Measurements from ENCODE around the gene ZNF2. TPM values are rescaled to one million over a fixed set of nuclear protein-coding genes. Genes with fewer than 3 reads are reported as not detected.

Gene ZNF2
- total and polyA plus RNA-seq, 2 of the 13 experiments (the other 11 are each of a cell fraction or from before 2014, with no cell fraction given) = 4.3 to 6.1 TPM

GRCh38 chr2:95166065-95166763 lies 605 bp downstream of the ZNF2 start (continued):
- TF ChIP-seq THRA (CRISPR knock-in tag; IDR thresholded peaks at IDR 0.05; ENCODE audit: borderline replicate concordance) (no peak), SKI (IDR thresholded peaks at IDR 0.05; ENCODE audit: partially characterized antibody) (no peak), ZNF660 (CRISPR knock-in tag; IDR thresholded peaks at IDR 0.05; ENCODE audit: borderline replicate concordance, low read depth) (no peak), PRDM15 (CRISPR knock-in tag; IDR thresholded peaks at IDR 0.05) (no peak), PPARG (CRISPR knock-in tag; conservative IDR thresholded peaks at IDR 0.05) (no peak), ZNF24 (IDR thresholded peaks at IDR 0.05) (no peak), CEBPG (CRISPR knock-in tag; IDR thresholded peaks at IDR 0.05) (peak; percentile 59; the same call in 1 of the 2 replicates), ESRRA (CRISPR knock-in tag; IDR thresholded peaks at IDR 0.05; ENCODE audit: low read depth) (no peak), ZNF207 (IDR thresholded peaks at IDR 0.05; ENCODE audit: borderline replicate concordance) (no peak), ZNF768 (CRISPR knock-in tag; IDR thresholded peaks at IDR 0.05) (no peak), BCL3 (CRISPR knock-in tag; IDR thresholded peaks at IDR 0.05) (no peak), NFKB2 (CRISPR knock-in tag; IDR thresholded peaks at IDR 0.05; ENCODE audit: borderline replicate concordance) (no peak), BATF2 (CRISPR knock-in tag; IDR thresholded peaks at IDR 0.05) (0 out of 2 replicates have a peak, but pooled peaks have one; percentile 6), BCLAF1 (IDR thresholded peaks at IDR 0.05) (no peak), DDIT3 (CRISPR knock-in tag; IDR thresholded peaks at IDR 0.05) (no peak), GABPA (IDR thresholded peaks at IDR 0.05; ENCODE audit: low read depth, low read length) (no peak), GABPA (CRISPR knock-in tag; IDR thresholded peaks at IDR 0.05; ENCODE audit: low read depth) (no peak), NAIF1 (CRISPR knock-in tag; IDR thresholded peaks at IDR 0.05; ENCODE audit: borderline replicate concordance) (peak; percentile 16; the same call in 1 of the 2 replicates), EP300 (IDR thresholded peaks at IDR 0.05; ENCODE audit: low read depth in 2 of 2, low read length in 2 of 2) (no peak), EP300 (CRISPR knock-in tag; IDR thresholded peaks at IDR 0.05; ENCODE audit: borderline replicate concordance) (no peak)

All from HepG2 (cell line).